ENCODE results near the gene GNG14.

- TF ChIP-seq FOXK2 (IDR thresholded peaks at IDR 0.05): no peak
- TF ChIP-seq HCFC1 (IDR thresholded peaks at IDR 0.05; ENCODE audit: low read length): no peak
Observed at GRCh38 chr19:12720851-12721655, 33.3 kb downstream of the GNG14 start.
